CD4-positive, alpha-beta T cell treated with Interleukin-17A for 1 hour (primary cell): Measurements from ENCODE around the gene DENR.
"Not testable (repeated sequence)": the region's sequence is repeated elsewhere in the genome, so short reads cannot be mapped to it uniquely, and the experiment has no call there.

Experiments used
- DNase-seq: peaks from one replicate; pipeline ENCODE4 v3.0.0-alpha.2; 2020

DENR gene

DNA sequence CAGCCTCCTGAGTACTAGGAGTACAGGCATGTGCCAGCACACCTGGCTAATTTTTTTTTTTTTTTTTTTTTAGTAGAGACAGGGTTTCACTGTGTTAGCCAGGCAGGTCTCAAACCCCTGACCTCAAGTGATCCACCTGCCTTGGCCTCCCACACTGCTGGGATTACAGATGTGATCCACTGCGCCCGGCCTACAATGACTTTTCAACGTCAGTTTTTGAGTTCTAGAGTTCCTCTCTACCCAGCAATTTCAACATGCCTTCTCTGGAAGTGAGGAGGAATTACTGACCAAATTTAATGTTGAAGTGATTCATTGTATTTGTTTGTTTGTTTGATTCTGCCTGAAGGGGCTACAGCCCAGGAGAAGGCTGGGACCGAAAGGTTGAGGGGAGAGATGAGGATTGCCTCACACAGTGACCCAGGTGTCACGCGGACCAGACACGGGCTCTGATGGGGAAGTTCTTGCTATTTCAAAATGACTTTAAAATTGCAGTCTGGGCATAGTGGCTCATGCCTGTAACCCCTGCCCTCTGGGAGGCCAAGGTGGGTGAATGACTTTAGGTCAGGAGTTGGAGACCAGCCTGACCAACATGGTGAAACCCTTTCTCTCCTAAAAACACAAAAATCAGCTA lies 8.6 kb upstream of the DENR start:
- DNase-seq: no peak

DNA sequence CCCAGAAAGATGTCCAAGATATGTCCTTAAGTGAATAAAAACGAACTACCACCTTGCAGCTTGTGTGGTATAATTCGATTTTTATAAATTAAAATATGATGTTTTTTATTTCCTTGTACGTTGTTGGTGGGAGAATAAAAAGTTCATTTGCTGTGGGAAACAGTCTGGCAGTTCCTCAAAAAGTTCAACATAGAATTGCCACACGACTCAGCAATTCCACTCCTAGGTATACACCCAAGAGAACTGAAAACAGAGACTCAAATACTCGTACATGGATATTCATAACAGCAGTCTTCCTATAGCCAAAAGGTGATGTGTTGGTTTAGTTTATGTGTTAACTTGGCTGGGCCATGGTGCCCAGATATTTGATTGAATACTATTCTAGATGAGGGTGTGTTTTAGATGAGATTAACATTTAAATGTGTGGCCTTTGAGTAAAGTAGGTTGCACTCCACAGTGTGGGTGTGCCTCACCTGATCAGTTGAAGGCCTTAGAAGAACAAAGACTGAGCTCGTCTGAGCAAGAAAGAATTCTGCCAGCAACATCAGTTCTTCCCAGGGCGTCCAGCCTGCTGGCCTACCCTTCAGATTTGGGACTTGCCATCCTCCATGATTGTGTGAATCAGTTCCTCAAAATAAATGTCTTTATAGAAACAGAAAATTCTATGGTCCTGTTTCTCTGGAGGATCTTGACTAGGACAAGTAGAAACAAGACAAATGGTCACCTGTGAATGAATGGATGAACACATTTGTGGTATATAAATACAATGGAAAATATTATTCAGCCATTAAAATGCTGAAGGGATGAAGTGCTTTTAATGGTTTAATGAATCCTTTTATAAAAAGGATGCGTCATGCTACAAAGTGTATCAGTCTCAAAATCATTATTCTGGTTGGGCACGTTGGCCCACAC lies 5.1 kb upstream of the DENR start:
- no peak for DNase-seq

GRCh38 chr12:122749569-122750332 lies 2.9 kb upstream of the DENR start:
- DNase-seq: no peak

- DNase-seq: not testable (repeated sequence)
Observed at GRCh38 chr12:122750781-122751515, 1.7 kb upstream of the DENR start.

GRCh38 chr12:122753319-122753650 lies 661 bp downstream of the DENR start:
- DNase-seq: no peak

GRCh38 chr12:122754790-122755189 lies 2.2 kb downstream of the DENR start:
- DNase-seq: no peak

DNA sequence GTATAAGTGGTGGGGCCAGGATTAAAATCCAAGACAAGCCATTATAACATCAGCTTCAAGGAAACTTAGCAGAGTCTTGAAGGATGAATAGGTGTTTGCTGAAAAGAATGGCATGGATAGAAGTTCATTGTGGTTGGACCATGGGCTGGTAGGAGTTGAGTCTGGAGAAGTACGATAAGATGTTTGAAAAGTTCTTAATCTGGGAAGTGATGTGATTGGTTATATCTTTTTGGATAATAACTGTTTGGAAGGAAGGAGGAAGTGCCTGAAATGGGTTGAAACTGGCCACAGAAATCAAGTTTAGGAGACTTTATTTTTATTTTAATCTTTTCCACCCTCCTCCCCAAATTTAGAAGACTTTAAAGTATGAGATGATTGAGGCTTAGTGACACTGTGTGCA lies 4.9 kb downstream of the DENR start:
- DNase-seq: no peak

DNA sequence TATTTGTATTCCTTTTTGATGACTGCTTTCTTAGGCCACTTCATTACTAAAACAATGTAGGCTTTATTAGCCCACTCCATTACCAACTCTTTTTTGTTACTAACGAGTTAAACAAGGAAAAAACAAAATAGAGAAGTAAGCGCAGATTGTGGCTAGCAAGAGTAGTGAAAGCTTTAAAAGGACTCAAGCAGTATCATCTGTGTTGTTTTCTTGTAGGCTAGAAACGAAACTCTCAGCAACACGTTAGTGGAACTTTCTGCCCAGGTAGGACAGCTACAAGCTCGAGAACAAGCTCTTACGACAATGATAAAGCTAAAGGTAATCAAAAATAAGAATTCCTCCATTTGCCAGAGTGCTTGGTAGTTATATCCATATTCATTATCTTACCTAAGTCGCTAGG lies 32.9 kb downstream of the DENR start:
- no peak for DNase-seq

GRCh38 chr12:122788387-122788786 lies 35.8 kb downstream of the DENR start:
- DNase-seq: no peak

- no peak for DNase-seq
Observed at GRCh38 chr12:122789637-122790036, 37.0 kb downstream of the DENR start.

- no peak for DNase-seq
Observed at GRCh38 chr12:122790393-122791075, 37.9 kb downstream of the DENR start.

- DNase-seq: peak; percentile 71
Observed at GRCh38 chr12:122793685-122794106, 41.1 kb downstream of the DENR start.

DNA sequence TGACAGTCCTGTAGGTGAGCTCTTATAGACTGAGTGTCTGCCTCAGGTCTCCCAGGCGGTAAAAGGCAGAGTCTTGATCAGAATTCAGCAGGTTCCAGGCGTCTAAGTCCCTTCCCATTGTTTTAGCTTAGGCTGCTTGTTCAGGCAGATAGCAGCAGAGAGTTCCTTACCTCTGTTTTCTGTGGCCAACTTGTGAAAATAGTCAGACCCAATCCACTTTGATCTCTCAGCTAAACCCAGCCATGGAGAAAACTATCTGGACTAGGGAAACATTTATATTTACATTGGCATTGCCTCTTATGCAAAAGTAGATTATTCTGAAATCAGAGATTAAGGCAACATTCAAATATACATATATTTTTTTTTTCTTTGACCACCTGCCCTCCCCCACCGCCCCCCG lies 43.2 kb downstream of the DENR start:
- no peak for DNase-seq

DNA sequence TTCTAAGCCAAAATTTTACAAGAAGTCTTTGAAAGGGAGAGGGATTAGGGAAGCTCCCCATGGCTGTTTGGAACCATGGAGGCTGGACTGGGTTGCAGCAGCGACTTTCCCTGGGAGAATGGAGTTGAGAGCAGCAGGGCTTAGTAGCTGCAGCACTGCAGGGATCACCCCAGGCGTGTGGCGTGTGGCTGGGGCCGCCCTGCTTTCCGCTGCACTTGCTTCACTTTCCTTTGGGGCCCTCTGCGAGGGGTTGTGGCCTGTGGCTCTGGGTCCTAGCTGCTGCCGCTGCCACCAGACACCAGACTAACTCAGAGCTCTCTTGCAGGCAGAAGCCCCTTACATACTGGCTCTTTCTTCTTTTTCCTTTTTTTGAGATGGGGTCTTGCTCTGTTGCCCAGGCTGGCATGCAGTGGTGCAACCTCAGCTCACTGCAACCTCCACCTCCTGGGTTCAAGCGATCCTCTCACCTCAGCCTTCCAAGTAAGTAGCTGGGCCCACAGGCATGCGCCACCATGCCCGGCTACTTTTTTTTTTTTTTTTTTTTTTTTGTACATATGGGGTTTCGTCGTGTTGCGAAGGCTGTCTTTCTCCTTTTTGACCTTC lies 47.1 kb downstream of the DENR start:
- no peak for DNase-seq

GRCh38 chr12:122803937-122804336 lies 51.3 kb downstream of the DENR start:
- DNase-seq: no peak

GRCh38 chr12:122804957-122805356 lies 52.3 kb downstream of the DENR start:
- DNase-seq: not testable (repeated sequence)

GRCh38 chr12:122807651-122808050 lies 55.0 kb downstream of the DENR start:
- no peak for DNase-seq

DNA sequence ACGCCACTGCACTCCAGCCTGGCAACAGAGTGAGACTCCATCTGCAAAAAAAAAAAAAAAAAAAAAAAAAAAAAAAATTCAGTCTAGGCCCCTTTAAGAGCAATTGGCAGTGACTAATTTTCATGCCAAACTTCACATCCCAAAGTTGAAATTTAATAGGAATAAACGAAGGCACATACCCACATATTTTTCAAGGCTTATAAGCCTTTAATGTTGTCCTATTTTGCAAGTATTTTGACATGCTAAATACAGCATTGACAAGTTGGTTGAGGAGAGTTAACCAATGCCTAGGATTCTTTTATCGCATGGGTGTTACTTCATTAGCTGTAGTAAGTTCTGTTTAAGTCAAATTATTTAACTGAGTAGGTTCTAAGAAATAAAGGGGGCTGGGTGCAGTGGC lies 59.2 kb downstream of the DENR start:
- DNase-seq: no peak

GRCh38 chr12:122813310-122813713 lies 60.7 kb downstream of the DENR start:
- DNase-seq: no peak

DNA sequence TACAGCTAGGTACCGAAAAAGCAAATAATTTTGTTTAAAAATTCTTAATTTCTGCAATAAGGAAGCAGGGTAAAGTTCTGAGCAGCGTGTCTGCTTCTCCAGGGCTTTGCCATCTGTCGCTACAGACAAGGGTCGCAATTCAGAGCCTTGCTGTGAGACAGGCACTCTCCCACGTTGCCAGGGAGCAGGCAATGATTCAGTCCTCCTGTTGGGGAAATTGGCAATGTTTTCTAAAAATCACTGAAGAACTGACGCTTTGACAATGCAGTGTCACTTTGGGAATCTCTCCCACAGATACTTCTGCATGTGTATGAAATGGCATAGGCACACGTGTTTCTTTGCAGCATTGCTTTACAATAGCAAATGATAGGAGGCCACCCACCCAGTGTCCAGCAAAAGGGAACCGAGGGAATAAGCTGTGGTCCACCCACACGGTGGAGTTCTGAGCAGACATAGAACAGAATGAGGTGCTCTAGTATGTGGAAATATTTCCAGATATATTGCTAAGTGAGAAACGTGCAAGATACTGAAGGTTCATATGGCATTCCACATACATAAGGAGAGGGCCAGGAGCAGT lies 66.7 kb downstream of the DENR start:
- DNase-seq: no peak

DNA sequence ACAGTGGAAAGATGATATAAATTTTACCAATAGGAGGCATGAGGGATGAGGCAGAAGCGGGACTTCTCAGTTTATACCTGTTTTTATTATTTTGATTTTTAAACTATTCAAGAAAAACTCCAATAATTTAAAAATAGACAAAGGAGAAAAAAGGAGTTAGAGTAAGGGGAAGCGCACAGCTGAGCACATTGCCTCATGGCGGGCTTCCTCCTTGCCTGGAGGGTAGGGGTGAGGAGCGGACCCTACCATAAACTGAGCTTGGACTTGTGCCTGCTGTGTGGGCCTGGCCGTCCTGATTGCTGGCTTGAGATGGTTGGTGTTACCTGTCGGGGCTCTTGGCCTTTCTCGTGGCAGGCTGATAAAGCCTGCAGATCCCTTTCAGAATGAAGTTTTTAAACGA lies 67.5 kb downstream of the DENR start:
- no peak for DNase-seq
